Measurements from ENCODE around the gene GRN.

- TF ChIP-seq CTCF (IDR thresholded peaks at IDR 0.05), result no peak
- no peak for TF ChIP-seq POLR2A (IDR thresholded peaks at IDR 0.05; ENCODE audit: low read depth)
- TF ChIP-seq POLR2AphosphoS5 (IDR thresholded peaks at IDR 0.05), result no peak
- TF ChIP-seq EP300 (IDR thresholded peaks at IDR 0.05), result no peak
Observed at GRCh38 chr17:44352828-44353671, 7.9 kb downstream of the GRN start.
